Upper lobe of left lung (tissue), 6 donors: ENCODE measurements around the gene ADAMTS17. TPM values are rescaled to one million over a fixed set of nuclear protein-coding genes. Genes with fewer than 3 reads are reported as not detected.

ENCODE experiments used
- ATAC-seq, 2 donors: fragments of 200-7000 bp; cut with Tn5 transposase; one replicate each; pipeline ENCODE4 v1.9.1; 2022; ENCODE audit warnings: mild to moderate bottlenecking in 2 of 2, moderate library complexity in 2 of 2; ENCODE audit not compliant: low FRiP score in 2 of 2
- DNase-seq, 2 donors: peaks; one replicate each; pipeline ENCODE4 v3.0.0-alpha.2; 2019 to 2020
- H3K27ac ChIP-seq, 4 donors: fragments of 200-600 bp; sonication (generic); one replicate each; pipeline ENCODE4 v1.5.1; 2016 to 2019
- H3K27me3 ChIP-seq, 4 donors: fragments of 200-600 bp; sonication (generic); one replicate each; pipeline ENCODE4 v1.5.1; 2017 to 2019
- H3K36me3 ChIP-seq, 4 donors: fragments of 200-600 bp; sonication (generic); one replicate each; pipeline ENCODE4 v1.5.1; 2016 to 2019
- H3K4me1 ChIP-seq, 4 donors: fragments of 200-600 bp; sonication (generic); one replicate each; pipeline ENCODE4 v1.5.1; 2018 to 2019
- H3K4me3 ChIP-seq, 4 donors: fragments of 200-600 bp; sonication (generic); one replicate each; pipeline ENCODE4 v1.5.1; 2017 to 2019; ENCODE audit warnings: mild to moderate bottlenecking in 2 of 4, moderate library complexity in 1 of 4
- H3K9me3 ChIP-seq, 4 donors: fragments of 200-600 bp; sonication (generic); one replicate each; pipeline ENCODE4 v1.5.1; 2018 to 2019
- CTCF ChIP-seq, 6 experiments: fragments of 450-650 bp in 4 of 6; fragments of 200-600 bp in 2 of 6; sonication (generic) in 2 of 6; IDR thresholded peaks; one replicate each; pipeline ENCODE4 v1.5.1; 2016 to 2019; ENCODE audit warnings: antibody characterized with exemption in 6 of 6
- EP300 ChIP-seq, 4 donors: sonication (generic); formaldehyde crosslinking; IDR thresholded peaks; one replicate each; pipeline ENCODE4 v1.5.1; 2017; ENCODE audit warnings: antibody characterized with exemption in 4 of 4, control low read depth in 2 of 4
- POLR2A ChIP-seq, 4 donors: fragments of 450-650 bp; IDR thresholded peaks; one replicate each; pipeline ENCODE4 v1.5.1; 2016 to 2017; ENCODE audit warnings: antibody characterized with exemption in 4 of 4, mild to moderate bottlenecking in 2 of 4
- POLR2AphosphoS5 ChIP-seq, 2 donors: sonication (generic); formaldehyde crosslinking; IDR thresholded peaks; one replicate each; pipeline ENCODE4 v1.5.1; 2017; ENCODE audit warnings: antibody characterized with exemption in 2 of 2
- WGBS, 2 donors: methylation state at CpG; one replicate each; pipeline ENCODE4 v1.1.5; 2017 to 2018; 5-methylcytosine and 5-hydroxymethylcytosine counted together
- total RNA-seq, 6 donors: library from RNA; depleted of rRNA in 4 of 6; stranded (reverse); fragments of >200 nt in 4 of 6; gene quantifications; one replicate each; pipeline versions ENCODE4 v1.1.0 to v1.2.1, GENCODE V29; 2016 to 2021
- donor health status: DM: no; HTN: no; CAD: no; lungs with moderate emphysema.
- donor health status: DM: no; HTN: yes; CAD: no; lungs with severe emphysema.

ADAMTS17 gene
- total RNA-seq, 6 donors from 2014 or later: 3.2 to 11.5 (median 5.7) TPM

DNA sequence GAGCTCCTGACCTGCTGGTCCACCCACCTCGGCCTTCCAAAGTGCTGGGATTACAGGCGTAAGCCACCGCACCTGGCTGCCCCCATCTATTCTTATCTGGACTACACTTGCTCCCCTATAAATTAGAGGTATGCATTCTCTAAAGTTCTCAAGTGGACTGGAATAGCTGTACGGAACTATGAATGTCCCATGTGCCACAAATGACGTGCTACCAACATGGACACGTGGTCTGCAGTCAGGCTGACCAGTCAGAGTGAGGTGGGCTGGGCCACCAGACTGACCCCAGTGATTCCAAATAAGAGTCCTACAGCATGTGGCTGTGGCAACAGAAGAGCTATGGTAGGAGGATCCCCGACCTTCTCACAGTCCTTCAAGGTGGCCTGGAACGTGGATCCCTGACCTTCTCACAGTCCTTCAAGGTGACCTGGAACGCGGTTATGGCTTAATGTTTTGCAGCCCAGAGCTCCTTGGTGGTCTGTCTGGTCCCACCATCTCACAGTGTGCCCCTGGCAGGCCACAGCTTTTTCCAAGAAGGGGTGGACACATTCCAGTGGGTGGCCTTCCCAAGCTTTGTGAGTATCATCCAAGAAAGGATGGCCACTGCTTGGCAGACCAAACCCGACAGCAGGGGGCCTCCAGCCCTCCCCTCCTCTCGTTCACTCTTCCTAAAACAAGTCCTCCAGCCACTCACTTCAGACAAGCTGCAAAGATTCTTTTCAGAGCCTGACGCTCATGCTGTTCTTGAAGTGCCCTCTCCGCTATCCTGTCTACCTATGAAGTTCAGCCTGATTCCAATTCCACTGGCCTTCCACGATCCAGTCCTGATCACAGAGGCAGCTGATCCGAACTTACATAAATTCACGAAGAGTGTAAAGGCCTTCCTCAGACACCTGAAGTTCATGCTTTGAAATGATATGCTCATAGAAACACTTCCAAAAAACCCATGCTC, 4.4 kb downstream of the ADAMTS17 start:
- no peak for ATAC-seq

DNA sequence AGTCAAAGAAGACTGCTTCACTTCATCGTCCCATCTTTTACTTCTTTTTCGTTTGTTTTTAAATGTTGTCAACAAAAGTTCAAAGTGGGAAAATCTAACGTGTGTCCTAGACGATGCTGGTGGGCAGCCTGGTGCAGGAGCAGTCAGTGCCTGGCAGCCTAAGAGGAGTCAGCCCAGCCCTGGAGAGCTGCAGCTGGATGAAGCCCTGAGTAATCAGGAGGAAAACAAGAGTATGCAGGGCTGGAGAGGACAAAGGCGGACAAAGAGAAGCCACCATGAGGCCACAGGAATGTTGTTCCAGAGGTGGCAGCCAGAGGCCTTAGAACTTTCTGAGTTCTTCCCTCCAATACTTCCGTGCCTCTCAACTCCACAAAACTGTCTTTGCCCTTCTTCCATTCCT, 5.7 kb downstream of the ADAMTS17 start:
- Histone ChIP-seq H3K27ac (no peak overlapping the region), H3K4me1 (peaks cover 4 to 10% (median 6%) of the 10 kb centered on the region in 4 donors), H3K9me3 (no peaks in the 10 kb centered on the region), H3K27me3 (peaks cover 0 to 4% (median 4%) of the 10 kb centered on the region in 4 donors), H3K4me3 (no peak overlapping the region), H3K36me3 (no peaks in the 10 kb centered on the region)
- DNase-seq: no peak
- no peak for ATAC-seq
- no peak for TF ChIP-seq POLR2A (IDR thresholded peaks at IDR 0.05)
- TF ChIP-seq EP300 (IDR thresholded peaks at IDR 0.05): no peak
- TF ChIP-seq POLR2AphosphoS5 (IDR thresholded peaks at IDR 0.05): no peak
- no peak for TF ChIP-seq CTCF (IDR thresholded peaks at IDR 0.05)
- WGBS, 2 donors: 56 to 66% methylated on average over 6 of the region's 6 CpGs

More for the DNA sequence above, 4.4 kb downstream of the ADAMTS17 start:
- H3K36me3 ChIP-seq: no peaks in the 10 kb centered on the region
- DNase-seq: no peak
- no peaks in the 10 kb centered on the region for H3K9me3 ChIP-seq
- H3K27me3 ChIP-seq: peaks cover 0 to 11% (median 4%) of the 10 kb centered on the region in 4 donors
- H3K4me3 ChIP-seq: no peak overlapping the region
- H3K4me1 ChIP-seq: peaks cover 7 to 18% (median 12%) of the 10 kb centered on the region in 4 donors
- H3K27ac ChIP-seq: no peak overlapping the region
- TF ChIP-seq POLR2AphosphoS5 (IDR thresholded peaks at IDR 0.05) (no peak), POLR2A (IDR thresholded peaks at IDR 0.05) (no peak), EP300 (IDR thresholded peaks at IDR 0.05) (no peak), CTCF (IDR thresholded peaks at IDR 0.05) (no peak)
- 85 to 89% methylated on average over 13 to 17 of the region's 17 CpGs for whole genome bisulfite sequencing, 2 donors

DNA sequence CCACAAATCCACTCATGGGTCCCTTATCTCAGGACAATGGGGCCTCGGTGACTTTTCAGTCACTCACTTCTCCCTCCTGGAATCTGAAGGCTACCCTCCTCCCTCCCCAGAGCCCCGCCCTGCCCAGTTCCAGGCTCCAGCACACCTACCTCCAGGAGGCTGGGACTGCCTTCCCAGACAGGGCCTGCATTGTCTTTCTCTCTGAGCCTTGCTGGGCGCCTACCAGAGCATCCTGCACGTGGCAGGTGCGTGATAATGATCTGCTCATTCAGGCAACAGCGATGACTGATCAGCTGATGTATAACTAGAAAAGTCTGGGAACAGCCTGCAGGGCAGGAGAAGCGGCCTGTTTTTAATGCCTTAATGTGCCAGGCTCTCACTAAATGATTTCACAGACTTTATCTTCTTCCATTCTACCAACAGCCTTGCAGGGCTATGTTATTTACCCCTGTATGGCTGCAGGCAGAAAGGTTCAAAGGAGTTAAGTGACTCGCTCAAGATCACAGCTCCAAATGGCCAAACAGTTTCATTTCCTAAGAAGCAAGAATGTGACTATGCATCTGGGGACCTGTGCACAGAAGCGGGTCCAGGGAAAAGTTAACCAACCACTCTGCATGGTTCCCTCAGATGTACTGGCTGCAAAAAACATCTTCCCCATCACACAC, 6.3 kb downstream of the ADAMTS17 start:
- no peak for DNase-seq
- H3K36me3 ChIP-seq: no peaks in the 10 kb centered on the region
- H3K9me3 ChIP-seq: no peaks in the 10 kb centered on the region
- WGBS, 2 donors: 74 to 77% methylated on average over 9 of the region's 9 CpGs
- H3K27me3 ChIP-seq: peaks cover 0 to under 1% (median 0%) of the 10 kb centered on the region in 4 donors
- no peak for TF ChIP-seq CTCF (IDR thresholded peaks at IDR 0.05)
- no peak for TF ChIP-seq POLR2AphosphoS5 (IDR thresholded peaks at IDR 0.05)
- TF ChIP-seq EP300 (IDR thresholded peaks at IDR 0.05): no peak
- no peak for TF ChIP-seq POLR2A (IDR thresholded peaks at IDR 0.05)
- H3K4me1 ChIP-seq: peaks cover 0 to 4% (median under 1%) of the 10 kb centered on the region in 4 donors
- no peak overlapping the region for H3K4me3 ChIP-seq
- no peak overlapping the region for H3K27ac ChIP-seq
- no peak for ATAC-seq

DNA sequence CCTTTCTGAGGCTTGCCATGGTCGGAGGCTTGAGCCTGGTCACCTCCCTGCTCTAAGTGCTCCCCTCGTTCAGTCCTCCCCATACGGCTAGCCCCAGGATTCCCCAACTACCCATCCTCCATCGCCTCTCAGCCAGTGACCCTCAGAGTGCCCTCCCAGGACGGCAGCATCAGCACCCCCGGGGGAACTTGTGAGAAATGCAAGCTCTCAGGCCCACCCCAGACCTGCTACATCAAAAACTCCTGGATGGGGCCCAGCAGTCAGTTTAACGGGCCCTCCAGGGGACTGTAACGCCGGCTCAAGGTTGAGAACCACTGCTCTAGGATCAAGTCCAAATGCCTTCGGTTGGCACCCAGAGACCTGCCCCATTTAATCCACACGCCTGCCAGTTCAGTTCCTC, 6.9 kb downstream of the ADAMTS17 start:
- ATAC-seq: no peak
- H3K4me1 ChIP-seq: peaks cover 0 to 3% (median 0%) of the 10 kb centered on the region in 4 donors
- DNase-seq: no peak
- no peaks in the 10 kb centered on the region for H3K9me3 ChIP-seq
- WGBS, 2 donors: 64 to 83% methylated on average over 6 to 11 of the region's 11 CpGs
- H3K27ac ChIP-seq: no peak overlapping the region
- TF ChIP-seq POLR2A (IDR thresholded peaks at IDR 0.05) (no peak), POLR2AphosphoS5 (IDR thresholded peaks at IDR 0.05) (no peak), CTCF (IDR thresholded peaks at IDR 0.05) (no peak), EP300 (IDR thresholded peaks at IDR 0.05) (no peak)
- no peak overlapping the region for H3K4me3 ChIP-seq
- no peaks in the 10 kb centered on the region for H3K27me3 ChIP-seq
- H3K36me3 ChIP-seq: no peaks in the 10 kb centered on the region
